Breast epithelium (tissue), 3 donors: ENCODE results near the gene ATXN1.

Source experiments
- POLR2A ChIP-seq: fragments of 450-650 bp; IDR thresholded peaks from one replicate; pipeline ENCODE4 v1.6.1; 2016; ENCODE audit warnings: antibody characterized with exemption, mild to moderate bottlenecking, moderate library complexity
- POLR2AphosphoS5 ChIP-seq, 3 donors: sonication (generic); formaldehyde crosslinking; IDR thresholded peaks; one replicate each; pipeline ENCODE4 v1.6.1; 2017; ENCODE audit warnings: antibody characterized with exemption in 3 of 3
- TF ChIP-seq, protein P1 (sequence below), 3 donors: fragments of 450-650 bp; IDR thresholded peaks; one replicate each; pipeline ENCODE4 v1.5.1; 2016 to 2017; ENCODE audit warnings: antibody characterized with exemption in 3 of 3, mild to moderate bottlenecking in 3 of 3, moderate library complexity in 3 of 3

DNA sequence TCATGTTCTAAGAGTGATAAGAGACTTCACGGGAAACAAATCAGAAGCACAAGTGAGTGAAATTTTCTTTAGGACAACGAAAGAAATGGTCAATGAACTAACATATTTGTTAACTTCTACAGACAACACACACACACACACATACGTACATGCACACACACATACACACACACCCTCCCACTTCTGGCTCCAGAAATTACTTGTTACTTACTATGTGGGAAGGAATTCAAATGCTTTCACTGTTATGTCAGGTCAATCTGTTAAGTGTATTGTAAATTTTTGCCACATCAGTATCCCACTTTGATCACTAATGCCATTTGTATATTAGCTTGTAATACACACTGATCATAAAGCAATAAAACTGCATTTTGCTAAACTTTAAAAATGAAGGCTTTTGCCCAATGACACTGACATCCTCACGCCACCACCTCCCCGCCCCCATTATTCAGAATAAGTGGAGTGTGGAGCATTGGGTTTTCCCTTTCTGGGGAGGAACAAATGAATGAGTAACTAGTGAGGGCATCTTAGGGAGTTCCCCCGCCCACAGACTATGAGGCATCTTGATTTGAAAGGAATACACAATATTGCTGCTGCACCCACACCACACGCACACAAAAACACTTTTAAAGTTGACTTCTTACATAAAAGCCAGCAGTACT, 76.2 kb downstream of the ATXN1 start:
- TF ChIP-seq, protein P1, sequence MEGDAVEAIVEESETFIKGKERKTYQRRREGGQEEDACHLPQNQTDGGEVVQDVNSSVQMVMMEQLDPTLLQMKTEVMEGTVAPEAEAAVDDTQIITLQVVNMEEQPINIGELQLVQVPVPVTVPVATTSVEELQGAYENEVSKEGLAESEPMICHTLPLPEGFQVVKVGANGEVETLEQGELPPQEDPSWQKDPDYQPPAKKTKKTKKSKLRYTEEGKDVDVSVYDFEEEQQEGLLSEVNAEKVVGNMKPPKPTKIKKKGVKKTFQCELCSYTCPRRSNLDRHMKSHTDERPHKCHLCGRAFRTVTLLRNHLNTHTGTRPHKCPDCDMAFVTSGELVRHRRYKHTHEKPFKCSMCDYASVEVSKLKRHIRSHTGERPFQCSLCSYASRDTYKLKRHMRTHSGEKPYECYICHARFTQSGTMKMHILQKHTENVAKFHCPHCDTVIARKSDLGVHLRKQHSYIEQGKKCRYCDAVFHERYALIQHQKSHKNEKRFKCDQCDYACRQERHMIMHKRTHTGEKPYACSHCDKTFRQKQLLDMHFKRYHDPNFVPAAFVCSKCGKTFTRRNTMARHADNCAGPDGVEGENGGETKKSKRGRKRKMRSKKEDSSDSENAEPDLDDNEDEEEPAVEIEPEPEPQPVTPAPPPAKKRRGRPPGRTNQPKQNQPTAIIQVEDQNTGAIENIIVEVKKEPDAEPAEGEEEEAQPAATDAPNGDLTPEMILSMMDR (IDR thresholded peaks at IDR 0.05) = no peak
- no peak for TF ChIP-seq POLR2AphosphoS5 (IDR thresholded peaks at IDR 0.05)
- no peak for TF ChIP-seq POLR2A
